Smooth muscle cell (in vitro differentiated cells): ENCODE results near the gene GTSF1L. TPM values are rescaled to one million over a fixed set of nuclear protein-coding genes. Genes with fewer than 3 reads are reported as not detected.

ENCODE experiments used
- DNase-seq: peaks from one replicate; lab custom pipeline; 2025; ENCODE audit not compliant: unreplicated experiment; lab: John Stamatoyannopoulos, UW
- H2AFZ ChIP-seq: fragments of 200-600 bp; sonication (generic); 2 replicates; pipeline ENCODE4 v1.6.0; 2016; ENCODE audit warnings: antibody characterized with exemption, low read depth, mild to moderate bottlenecking
- H3F3A ChIP-seq: fragments of 200-600 bp; sonication (generic); 2 replicates; pipeline ENCODE4 v1.6.0; 2017; ENCODE audit warnings: antibody characterized with exemption, low read depth
- H3K27ac ChIP-seq: fragments of 200-600 bp; sonication (generic); 2 replicates; pipeline ENCODE4 v1.5.1; 2016; ENCODE audit warnings: low read depth, mild to moderate bottlenecking
- H3K27me3 ChIP-seq: fragments of 200-600 bp; sonication (generic); 2 replicates; pipeline ENCODE4 v1.6.1; 2016; ENCODE audit warnings: low read depth, mild to moderate bottlenecking
- H3K36me3 ChIP-seq: fragments of 200-600 bp; sonication (generic); 2 replicates; pipeline ENCODE4 v1.5.1; 2016; ENCODE audit warnings: low read depth
- H3K4me1 ChIP-seq: fragments of 200-600 bp; sonication (generic); 2 replicates; pipeline ENCODE4 v1.5.1; 2016; ENCODE audit warnings: low read depth
- H3K4me2 ChIP-seq: fragments of 200-600 bp; sonication (generic); 2 replicates; pipeline ENCODE4 v1.6.0; 2016; ENCODE audit warnings: mild to moderate bottlenecking
- H3K4me3 ChIP-seq: fragments of 200-600 bp; sonication (generic); 2 replicates; pipeline ENCODE4 v1.5.1; 2016; ENCODE audit warnings: mild to moderate bottlenecking
- H3K79me2 ChIP-seq: fragments of 200-600 bp; sonication (generic); 2 replicates; pipeline ENCODE4 v1.6.0; 2016; ENCODE audit warnings: low read depth, mild to moderate bottlenecking
- H3K9ac ChIP-seq: fragments of 200-600 bp; sonication (generic); 2 replicates; pipeline ENCODE4 v1.6.0; 2016; ENCODE audit warnings: low read depth
- H3K9me3 ChIP-seq: fragments of 200-600 bp; sonication (generic); replicated peaks from 2 replicates; pipeline ENCODE4 v1.5.1; 2016; ENCODE audit warnings: low read depth
- H4K20me1 ChIP-seq: fragments of 200-600 bp; sonication (generic); 2 replicates; pipeline ENCODE4 v1.6.0; 2016; ENCODE audit warnings: low read depth
- CTCF ChIP-seq: fragments of 200-600 bp; sonication (generic); IDR thresholded peaks from 2 replicates; pipeline ENCODE4 v1.5.1; 2017; ENCODE audit warnings: borderline replicate concordance, mild to moderate bottlenecking, antibody characterized with exemption; ENCODE audit not compliant: insufficient read depth, poor library complexity, severe bottlenecking
- WGBS: methylation state at CpG from one replicate; pipeline ENCODE4 v1.1.7; 2016; ENCODE audit warnings: low lambda C conversion rate; 5-methylcytosine and 5-hydroxymethylcytosine counted together
- polyA plus RNA-seq: library from polyadenylated mRNA; unstranded; fragments of >200 nt; fragmentation: Nextera tagmentation; extraction: Ambion mirVana; gene quantifications from 2 replicates; pipeline ENCODE4 v1.2.1, GENCODE V29; 2016
- total RNA-seq: library from RNA; depleted of rRNA; stranded (reverse); fragments of >200 nt; gene quantifications from 2 replicates; pipeline ENCODE4 v1.2.3, GENCODE V29; 2014

GTSF1L gene
- total and polyA plus RNA-seq, 2 experiments from 2014 or later: not detected

GRCh38 chr20:43751167-43752050, 24.6 kb upstream of the GTSF1L start:
- no peak overlapping the region for H3K4me2 ChIP-seq
- H2AFZ ChIP-seq: no peak overlapping the region
- H3K36me3 ChIP-seq: no peaks in the 10 kb centered on the region
- no peak overlapping the region for H3K4me3 ChIP-seq
- whole genome bisulfite sequencing: 88% methylated on average over 11 of the region's 11 CpGs
- no peaks in the 10 kb centered on the region for H3K79me2 ChIP-seq
- DNase-seq: no peak
- H3K27ac ChIP-seq: no peak overlapping the region
- H3K27me3 ChIP-seq: no peaks in the 10 kb centered on the region
- no peak for TF ChIP-seq CTCF
- H4K20me1 ChIP-seq: no peaks in the 10 kb centered on the region
- no peaks in the 10 kb centered on the region for H3K9me3 ChIP-seq
- H3F3A ChIP-seq: no peaks in the 10 kb centered on the region
- no peaks in the 10 kb centered on the region for H3K4me1 ChIP-seq
- H3K9ac ChIP-seq: no peak overlapping the region

GRCh38 chr20:43750774-43751166, 24.0 kb upstream of the GTSF1L start:
- H3K4me2 ChIP-seq: no peak overlapping the region
- no peak for TF ChIP-seq CTCF
- no peak overlapping the region for H3K27ac ChIP-seq

GRCh38 chr20:43749734-43750294, 23.0 kb upstream of the GTSF1L start:
- WGBS: 16% methylated on average over 23 of the region's 23 CpGs
- peak; percentile 68 for DNase-seq
- no peak overlapping the region for H3K4me2 ChIP-seq

More at GRCh38 chr20:43750774-43751166, 24.0 kb upstream of the GTSF1L start:
- Histone ChIP-seq H3K9ac (no peak overlapping the region), H3F3A (no peaks in the 10 kb centered on the region), H4K20me1 (no peaks in the 10 kb centered on the region), H3K79me2 (no peaks in the 10 kb centered on the region), H3K27me3 (no peaks in the 10 kb centered on the region), H3K4me1 (no peaks in the 10 kb centered on the region), H3K36me3 (no peaks in the 10 kb centered on the region), H3K4me3 (no peak overlapping the region), H3K9me3 (no peaks in the 10 kb centered on the region), H2AFZ (no peak overlapping the region)
- no peak for DNase-seq

More at GRCh38 chr20:43749734-43750294, 23.0 kb upstream of the GTSF1L start:
- no peaks in the 10 kb centered on the region for H3F3A ChIP-seq
- TF ChIP-seq CTCF: peak; percentile 100
- no peaks in the 10 kb centered on the region for H3K79me2 ChIP-seq
- no peak overlapping the region for H3K27ac ChIP-seq
- no peak overlapping the region for H3K9ac ChIP-seq
- H2AFZ ChIP-seq: no peak overlapping the region
- no peaks in the 10 kb centered on the region for H4K20me1 ChIP-seq
- H3K4me3 ChIP-seq: no peak overlapping the region
- no peaks in the 10 kb centered on the region for H3K4me1 ChIP-seq
- H3K36me3 ChIP-seq: no peaks in the 10 kb centered on the region
- no peaks in the 10 kb centered on the region for H3K27me3 ChIP-seq
- H3K9me3 ChIP-seq: no peaks in the 10 kb centered on the region
